ENCODE measurements around the gene ENGASE. TPM values are rescaled to one million over a fixed set of nuclear protein-coding genes. Genes with fewer than 3 reads are reported as not detected.
A peak's percentile ranks its signal among the peaks of the same experiment; 100 is the strongest.
"Not testable (repeated sequence)": the region's sequence is repeated elsewhere in the genome, so short reads cannot be mapped to it uniquely, and the experiment has no call there.

Gene ENGASE
- total and polyA plus RNA-seq, 9 donors = 12.1 to 27.9 (median 22.2) TPM

DNA sequence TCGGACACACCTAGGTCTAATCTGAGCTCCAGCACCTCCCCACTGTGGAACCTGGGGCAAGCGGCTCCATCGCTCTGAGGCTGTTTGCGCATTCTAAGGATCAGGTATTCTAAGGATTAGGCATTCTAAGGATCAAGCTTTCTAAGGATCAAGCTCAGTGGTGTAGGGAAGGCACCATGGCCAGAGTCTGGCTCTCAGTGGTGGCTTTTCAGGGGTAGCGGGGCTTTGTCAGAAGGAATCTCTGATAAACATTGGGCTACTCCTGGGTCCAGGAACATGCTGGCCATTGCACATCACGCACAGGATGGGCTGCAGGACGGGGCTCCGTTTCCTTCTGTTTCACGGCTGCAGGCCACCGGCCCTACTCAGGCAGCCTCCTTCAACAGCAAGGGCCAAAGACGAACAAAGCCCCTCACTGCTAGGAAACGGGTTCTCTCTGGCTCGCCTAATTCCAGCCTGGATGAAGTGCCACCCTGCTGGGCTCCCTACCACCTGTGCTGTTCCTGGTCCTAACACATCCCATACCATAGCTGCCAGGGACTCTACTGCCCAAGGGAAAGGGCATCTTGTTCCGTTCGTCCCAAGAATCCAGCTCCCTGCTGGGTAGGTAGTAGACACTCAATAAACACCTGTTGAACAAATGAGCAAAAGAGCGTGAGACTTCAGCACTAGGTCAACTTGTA, 45.2 kb upstream of the ENGASE start:
- Histone ChIP-seq H3K27me3 (ENCODE audit: control insufficient read depth, insufficient read depth, low read length) (peaks cover 67% of the 10 kb centered on the region), H3K4me1 (ENCODE audit: control insufficient read depth, insufficient read depth, low read length) (peaks cover 49% of the 10 kb centered on the region), H3K36me3 (ENCODE audit: control insufficient read depth, insufficient read depth, low read length) (no peaks in the 10 kb centered on the region), H3K9me3 (replicated peaks; ENCODE audit: control insufficient read depth, low read depth, low read length) (no peaks in the 10 kb centered on the region), H3K4me3 (ENCODE audit: low read length) (no peak overlapping the region), H3K27ac (ENCODE audit: low read length) (no peak overlapping the region)
- WGBS (ENCODE audit: insufficient coverage) = 68% methylated on average over 10 of the region's 16 CpGs
- no peak for DNase-seq

GRCh38 chr17:79030636-79031035, 44.0 kb upstream of the ENGASE start:
- peaks cover 44% of the 10 kb centered on the region for H3K4me1 ChIP-seq (ENCODE audit: control insufficient read depth, insufficient read depth, low read length)
- H3K4me3 ChIP-seq (ENCODE audit: low read length); H3K36me3 ChIP-seq (ENCODE audit: control insufficient read depth, insufficient read depth, low read length); H3K9me3 ChIP-seq (replicated peaks; ENCODE audit: control insufficient read depth, low read depth, low read length); DNase-seq; H3K27ac ChIP-seq (ENCODE audit: low read length): not testable (repeated sequence)
- H3K27me3 ChIP-seq (ENCODE audit: control insufficient read depth, insufficient read depth, low read length) = peaks cover 56% of the 10 kb centered on the region
- WGBS (ENCODE audit: insufficient coverage) = 84% methylated on average over 5 of the region's 12 CpGs

DNA sequence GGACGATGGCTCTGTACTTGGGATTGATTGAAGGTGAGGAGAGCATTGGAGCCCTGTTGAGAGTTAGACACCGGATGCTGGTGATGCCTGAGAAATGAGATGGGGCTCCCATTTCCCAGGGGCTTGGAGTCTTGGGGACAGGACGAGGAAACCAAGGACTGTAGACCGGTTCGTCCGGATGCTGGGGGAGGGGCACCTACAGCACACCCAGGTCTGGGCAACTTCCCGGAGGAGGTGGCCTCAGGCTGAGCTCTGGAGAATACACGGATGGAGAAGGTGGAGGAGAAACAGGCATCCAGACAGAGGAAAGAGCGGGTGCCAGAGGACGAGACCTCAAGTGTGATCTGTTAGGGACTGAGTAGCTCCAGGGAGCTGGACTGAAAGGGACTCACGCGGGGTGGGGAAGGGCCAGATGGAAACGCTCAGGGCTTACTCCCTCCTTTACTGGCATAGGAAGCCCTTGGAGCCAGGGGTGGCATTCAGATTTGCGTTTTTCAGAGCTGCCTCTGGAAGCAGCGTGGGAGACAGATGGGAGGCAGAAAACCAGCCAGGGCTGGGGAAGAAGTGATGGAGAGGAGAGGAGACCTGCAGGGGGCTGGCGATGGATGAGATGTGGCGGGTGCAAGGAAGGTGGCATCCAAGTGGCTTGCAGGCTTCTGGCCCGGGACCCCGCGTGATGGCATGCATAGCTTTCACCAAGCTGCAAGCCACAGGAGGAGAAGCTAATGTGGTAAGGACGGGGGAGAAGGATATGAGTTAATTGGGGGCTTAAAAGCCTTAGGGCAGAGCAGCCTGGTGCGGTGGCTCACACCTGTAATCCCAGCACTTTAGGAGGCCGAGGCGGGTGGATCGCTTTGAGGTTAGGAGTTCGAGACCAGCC, 42.4 kb upstream of the ENGASE start:
- H3K36me3 ChIP-seq (ENCODE audit: control insufficient read depth, insufficient read depth, low read length) = no peaks in the 10 kb centered on the region
- no peak for DNase-seq
- H3K9me3 ChIP-seq (replicated peaks; ENCODE audit: control insufficient read depth, low read depth, low read length) = no peaks in the 10 kb centered on the region
- peaks cover 32% of the 10 kb centered on the region for H3K4me1 ChIP-seq (ENCODE audit: control insufficient read depth, insufficient read depth, low read length)
- H3K27me3 ChIP-seq (ENCODE audit: control insufficient read depth, insufficient read depth, low read length) = peaks cover 42% of the 10 kb centered on the region
- 84% methylated on average over 24 of the region's 26 CpGs for WGBS (ENCODE audit: insufficient coverage)
- H3K27ac ChIP-seq (ENCODE audit: low read length) = no peak overlapping the region
- no peak overlapping the region for H3K4me3 ChIP-seq (ENCODE audit: low read length)

DNA sequence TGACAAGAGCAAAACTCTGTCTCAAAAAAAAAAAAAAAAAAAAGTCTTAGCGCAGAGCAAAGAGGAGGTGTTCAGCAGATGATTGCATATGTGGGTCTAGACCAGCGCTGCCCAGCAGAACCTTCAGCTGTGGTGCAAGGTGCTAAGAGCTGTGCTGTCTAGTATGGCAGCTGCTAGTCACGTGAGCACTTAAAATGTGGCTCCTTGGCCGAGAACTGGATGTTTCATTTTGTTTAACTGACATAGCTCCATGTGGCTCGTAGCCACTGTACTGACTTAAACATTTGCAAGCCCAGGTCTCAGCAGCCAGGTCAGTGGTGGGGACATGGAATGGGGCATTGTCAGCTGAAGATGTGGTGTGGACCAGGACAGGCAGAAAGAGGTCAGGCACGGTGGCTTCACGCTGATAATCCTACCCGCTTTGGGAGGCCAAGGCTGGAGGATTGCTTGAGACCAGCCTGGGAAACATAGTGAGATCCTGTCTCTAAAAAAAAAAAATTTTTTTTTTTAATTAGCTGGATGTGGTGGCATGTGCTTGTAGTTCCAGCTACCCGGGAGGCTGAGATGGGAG, 41.5 kb upstream of the ENGASE start:
- Histone ChIP-seq H3K27me3 (ENCODE audit: control insufficient read depth, insufficient read depth, low read length) (peaks cover 33% of the 10 kb centered on the region), H3K9me3 (replicated peaks; ENCODE audit: control insufficient read depth, low read depth, low read length) (no peaks in the 10 kb centered on the region), H3K36me3 (ENCODE audit: control insufficient read depth, insufficient read depth, low read length) (no peaks in the 10 kb centered on the region), H3K4me3 (ENCODE audit: low read length) (no peak overlapping the region), H3K4me1 (ENCODE audit: control insufficient read depth, insufficient read depth, low read length) (peaks cover 23% of the 10 kb centered on the region), H3K27ac (ENCODE audit: low read length) (no peak overlapping the region)
- DNase-seq = no peak
- WGBS (ENCODE audit: insufficient coverage) = 83% methylated on average over 7 of the region's 9 CpGs

DNA sequence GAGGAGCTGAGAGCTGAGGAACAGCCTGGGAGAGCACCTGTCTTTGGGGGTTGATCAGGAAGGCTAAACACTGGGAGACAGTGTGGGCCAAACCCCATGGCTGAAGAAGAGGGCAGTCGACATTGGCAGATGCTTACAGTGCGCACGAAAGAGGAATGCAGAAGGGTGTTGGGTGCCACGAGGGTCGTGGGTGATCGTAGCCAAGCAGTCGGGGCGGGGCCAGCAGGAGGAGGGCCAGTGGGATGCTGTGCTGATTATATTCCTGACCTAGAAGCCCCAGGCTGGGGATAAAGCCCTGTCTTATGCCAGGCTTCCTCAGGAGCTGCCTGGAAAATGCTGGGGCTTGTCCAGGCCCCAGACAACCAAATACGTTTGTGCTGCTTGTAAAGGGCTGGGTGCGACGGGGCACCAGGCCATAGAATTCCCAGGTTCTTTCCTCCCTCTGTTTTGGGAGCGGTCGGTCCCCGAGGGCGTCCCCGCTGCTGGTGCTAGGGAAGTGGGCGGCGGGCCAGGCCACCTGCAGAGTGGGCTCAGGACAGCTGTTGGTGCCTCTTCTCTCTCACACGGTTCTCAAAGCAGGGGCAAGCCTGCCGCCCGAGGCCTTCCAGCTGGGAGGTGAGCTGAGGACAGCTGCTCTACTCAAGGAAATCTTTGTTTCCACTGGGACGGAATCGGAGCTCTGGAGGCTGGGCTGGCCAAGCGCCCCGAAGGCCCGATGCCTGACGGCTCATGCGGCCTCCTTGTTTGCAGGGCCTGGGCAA, 40.7 kb upstream of the ENGASE start:
- 54% methylated on average over 21 of the region's 28 CpGs for WGBS (ENCODE audit: insufficient coverage)
- Histone ChIP-seq H3K4me3 (ENCODE audit: low read length) (no peak overlapping the region), H3K4me1 (ENCODE audit: control insufficient read depth, insufficient read depth, low read length) (peaks cover 22% of the 10 kb centered on the region), H3K9me3 (replicated peaks; ENCODE audit: control insufficient read depth, low read depth, low read length) (no peaks in the 10 kb centered on the region), H3K27ac (ENCODE audit: low read length) (no peak overlapping the region), H3K27me3 (ENCODE audit: control insufficient read depth, insufficient read depth, low read length) (peaks cover 25% of the 10 kb centered on the region), H3K36me3 (ENCODE audit: control insufficient read depth, insufficient read depth, low read length) (no peaks in the 10 kb centered on the region)
- peak; percentile 83 for DNase-seq

DNA sequence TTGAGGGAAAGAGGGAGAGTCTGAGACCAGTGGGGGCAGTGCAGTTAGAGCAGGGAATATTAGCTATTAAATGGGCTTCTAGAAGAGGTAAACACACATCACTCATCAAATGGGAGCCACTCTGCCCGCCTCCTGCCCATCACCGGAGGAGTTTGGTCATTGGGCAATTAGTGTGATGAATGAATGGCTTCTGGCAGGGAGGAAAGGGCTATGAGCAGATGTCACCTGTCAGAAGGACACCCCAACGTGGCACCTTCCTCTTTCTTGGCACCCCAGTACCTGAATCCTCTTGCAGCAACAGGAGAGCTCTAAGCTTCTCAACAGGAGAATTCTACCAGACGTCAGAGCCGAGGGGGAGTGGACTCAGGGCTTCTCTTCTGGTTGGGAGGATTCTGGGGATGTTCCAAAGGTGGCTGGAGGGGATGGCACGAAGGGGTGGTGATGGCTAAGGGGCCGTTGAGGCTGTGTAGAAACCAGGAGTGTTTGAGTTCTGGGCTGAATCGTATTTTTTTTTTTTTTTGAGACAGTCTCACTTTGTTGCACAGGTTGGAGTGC, 39.6 kb upstream of the ENGASE start:
- 65% methylated on average over 5 of the region's 8 CpGs for whole genome bisulfite sequencing (ENCODE audit: insufficient coverage)

DNA sequence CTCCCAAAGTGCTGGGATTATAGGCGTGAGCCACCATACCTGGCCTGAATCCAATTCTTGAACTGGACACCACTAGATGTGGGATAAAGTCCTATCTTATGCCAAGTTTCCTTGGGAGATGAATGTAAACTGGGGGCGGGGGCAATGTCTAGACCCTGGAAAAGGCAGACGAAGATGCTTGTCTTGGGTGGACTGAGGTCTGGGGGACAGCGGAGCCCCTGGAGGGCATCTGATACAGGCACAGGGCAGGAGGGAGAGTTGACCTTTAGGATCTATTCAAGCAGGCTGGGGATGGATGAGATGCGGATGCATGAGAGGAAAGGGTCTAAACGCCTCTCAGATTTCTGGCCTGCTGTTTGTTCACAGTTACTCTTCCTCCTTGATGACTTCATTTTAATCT, 38.9 kb upstream of the ENGASE start:
- Histone ChIP-seq H3K9me3 (replicated peaks; ENCODE audit: control insufficient read depth, low read depth, low read length) (no peaks in the 10 kb centered on the region), H3K27ac (ENCODE audit: low read length) (no peak overlapping the region)

More for the DNA sequence above, 39.6 kb upstream of the ENGASE start:
- peaks cover 20% of the 10 kb centered on the region for H3K27me3 ChIP-seq (ENCODE audit: control insufficient read depth, insufficient read depth, low read length)
- H3K4me3 ChIP-seq (ENCODE audit: low read length) = no peak overlapping the region
- H3K36me3 ChIP-seq (ENCODE audit: control insufficient read depth, insufficient read depth, low read length) = no peaks in the 10 kb centered on the region
- H3K9me3 ChIP-seq (replicated peaks; ENCODE audit: control insufficient read depth, low read depth, low read length) = no peaks in the 10 kb centered on the region
- no peak for DNase-seq
- H3K4me1 ChIP-seq (ENCODE audit: control insufficient read depth, insufficient read depth, low read length) = peaks cover 22% of the 10 kb centered on the region
- no peak overlapping the region for H3K27ac ChIP-seq (ENCODE audit: low read length)

DNA sequence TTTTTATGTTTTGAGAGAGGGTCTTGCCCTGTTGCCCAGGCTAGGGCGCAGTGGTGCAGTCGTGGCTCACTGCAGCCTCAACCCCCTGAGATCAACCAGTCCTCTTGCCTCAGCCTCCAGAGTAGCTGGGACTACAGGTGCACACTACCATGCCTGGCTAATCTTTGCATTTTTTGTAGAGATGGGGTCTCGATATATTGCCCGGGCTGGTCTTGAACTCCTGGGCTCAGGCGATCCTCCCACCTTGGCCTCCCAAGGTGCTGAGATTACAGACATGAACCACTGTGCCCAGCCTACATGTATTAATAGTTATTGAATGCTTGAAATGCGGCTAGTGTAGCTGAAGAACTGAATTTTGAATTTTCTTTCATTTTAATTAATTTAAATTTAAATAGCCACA, 38.4 kb upstream of the ENGASE start:
- Histone ChIP-seq H3K4me1 (ENCODE audit: control insufficient read depth, insufficient read depth, low read length) (peaks cover 22% of the 10 kb centered on the region), H3K4me3 (ENCODE audit: low read length) (no peak overlapping the region), H3K36me3 (ENCODE audit: control insufficient read depth, insufficient read depth, low read length) (no peaks in the 10 kb centered on the region), H3K27ac (ENCODE audit: low read length) (no peak overlapping the region), H3K27me3 (ENCODE audit: control insufficient read depth, insufficient read depth, low read length) (peaks cover 18% of the 10 kb centered on the region), H3K9me3 (replicated peaks; ENCODE audit: control insufficient read depth, low read depth, low read length) (no peaks in the 10 kb centered on the region)
- WGBS (ENCODE audit: insufficient coverage) = 100% methylated on average over 5 of the region's 6 CpGs
- no peak for DNase-seq

More for the DNA sequence above, 38.9 kb upstream of the ENGASE start:
- Histone ChIP-seq H3K36me3 (ENCODE audit: control insufficient read depth, insufficient read depth, low read length) (no peaks in the 10 kb centered on the region), H3K27me3 (ENCODE audit: control insufficient read depth, insufficient read depth, low read length) (peaks cover 21% of the 10 kb centered on the region), H3K4me1 (ENCODE audit: control insufficient read depth, insufficient read depth, low read length) (peaks cover 22% of the 10 kb centered on the region), H3K4me3 (ENCODE audit: low read length) (no peak overlapping the region)
- 96% methylated on average over 5 of the region's 6 CpGs for WGBS (ENCODE audit: insufficient coverage)
- no peak for DNase-seq

GRCh38 chr17:79036596-79036995, 38.0 kb upstream of the ENGASE start:
- DNase-seq = no peak
- WGBS (ENCODE audit: insufficient coverage) = no CpG with 5 or more reads among the region's 3 CpGs
- Histone ChIP-seq H3K4me1 (ENCODE audit: control insufficient read depth, insufficient read depth, low read length) (peaks cover 22% of the 10 kb centered on the region), H3K36me3 (ENCODE audit: control insufficient read depth, insufficient read depth, low read length) (no peaks in the 10 kb centered on the region), H3K27me3 (ENCODE audit: control insufficient read depth, insufficient read depth, low read length) (peaks cover 17% of the 10 kb centered on the region), H3K27ac (ENCODE audit: low read length) (no peak overlapping the region), H3K4me3 (ENCODE audit: low read length) (no peak overlapping the region), H3K9me3 (replicated peaks; ENCODE audit: control insufficient read depth, low read depth, low read length) (no peaks in the 10 kb centered on the region)

All from muscle of leg (tissue), 11 donors.